HepG2 (cell line): ENCODE results near the gene PML. TPM values are rescaled to one million over a fixed set of nuclear protein-coding genes. Genes with fewer than 3 reads are reported as not detected.

Experiments used
- ATAC-seq: fragments of 200-7000 bp; cut with Tn5 transposase; 3 replicates; pipeline ENCODE4 v1.9.1; 2020; ENCODE audit warnings: mild to moderate bottlenecking, moderate library complexity
- BruUV-seq: library from RNA; stranded (reverse); fragments of 400-500 nt; replicated peaks from 2 replicates; lab custom pipeline; 2021; lab: Mats Ljungman, UMichigan
- CTCF ChIA-PET: fragments of 300-600 bp; formaldehyde crosslinking; extraction: SDS; loops from one replicate; lab custom pipeline; 2021; ENCODE audit warnings: low total read pairs, inconsistent platforms, low intra/inter-chr PET ratio; lab: Yijun Ruan, JAX
- POLR2A ChIA-PET: fragments of 350-600 bp; sonication (Branson Sonifier 250); formaldehyde crosslinking; loops from one replicate; lab custom pipeline; 2020; ENCODE audit warnings: antibody characterized with exemption, inconsistent platforms; lab: Yijun Ruan, JAX
- DNase-seq: peaks from one replicate; pipeline ENCODE4 v3.0.0-alpha.2; 2015; ENCODE audit warnings: low spot score
- FAIRE-seq: peaks from 3 replicates; lab custom pipeline; 2011; peaks lifted over from hg19 to GRCh38; lab: Jason Lieb, UNC
- H2AFZ ChIP-seq: one replicate; pipeline ENCODE4 v1.6.1; 2011; ENCODE audit warnings: low read length, inconsistent platforms
- H3K27ac ChIP-seq: fragments of 300-600 bp; 3 replicates; pipeline ENCODE4 v1.8.0; 2011; ENCODE audit warnings: mixed run types, mild to moderate bottlenecking, mixed read lengths, low read length, inconsistent platforms; ENCODE audit not compliant: insufficient read depth; ENCODE audit errors: extremely low read length
- H3K27me3 ChIP-seq, 2 experiments: fragments of 200-600 bp in 1 of 2; 2 replicates in 1 of 2; 3 replicates in 1 of 2; pipeline versions ENCODE4 v1.6.0 to v1.8.0; 2011; ENCODE audit warnings: low read length in 2 of 2, mild to moderate bottlenecking in 2 of 2, moderate library complexity in 2 of 2, inconsistent platforms in 1 of 2; ENCODE audit not compliant: insufficient read depth in 2 of 2, control insufficient read depth in 1 of 2
- H3K36me3 ChIP-seq, 2 experiments: fragments of 200-600 bp in 1 of 2; replicated peaks in 1 of 2; 2 replicates in 1 of 2; 3 replicates in 1 of 2; pipeline versions ENCODE4 v1.5.1 to v1.8.0; 2011; ENCODE audit warnings: low read length in 2 of 2, inconsistent platforms in 1 of 2; ENCODE audit not compliant: insufficient read depth in 2 of 2, control insufficient read depth in 1 of 2
- H3K4me1 ChIP-seq: 2 replicates; pipeline ENCODE4 v1.5.1; 2012; ENCODE audit warnings: low read length, inconsistent platforms; ENCODE audit not compliant: insufficient read depth
- H3K4me2 ChIP-seq: 2 replicates; pipeline ENCODE4 v1.6.0; 2011; ENCODE audit warnings: low read depth, low read length, inconsistent platforms
- H3K4me3 ChIP-seq, 3 experiments: fragments of 200-600 bp in 1 of 3; sonication (generic), shearing (Covaris generic) in 1 of 3; replicated peaks in 1 of 3; 2 replicates each; pipeline ENCODE4 v1.5.1; 2011 to 2016; ENCODE audit warnings: low read length in 3 of 3, inconsistent platforms in 2 of 3, low read depth in 2 of 3, mild to moderate bottlenecking in 2 of 3, control low read depth in 1 of 3, mixed read lengths in 1 of 3; ENCODE audit not compliant: insufficient read depth in 1 of 3
- H3K79me2 ChIP-seq: one replicate; pipeline ENCODE4 v1.6.1; 2011; ENCODE audit warnings: low read length, inconsistent platforms; ENCODE audit not compliant: insufficient read depth
- H3K9ac ChIP-seq: 2 replicates; pipeline ENCODE4 v1.6.0; 2011; ENCODE audit warnings: mild to moderate bottlenecking, low read depth, low read length, inconsistent platforms; ENCODE audit not compliant: insufficient read depth
- H3K9me3 ChIP-seq: 2 replicates; pipeline ENCODE4 v1.5.1; 2012; ENCODE audit warnings: mild to moderate bottlenecking, low read length
- H4K20me1 ChIP-seq: 2 replicates; pipeline ENCODE4 v1.6.0; 2011; ENCODE audit warnings: inconsistent platforms, mild to moderate bottlenecking, low read length, moderate library complexity; ENCODE audit not compliant: insufficient read depth
- ASH2L ChIP-seq: fragments of 300-600, 200-600 bp; sonication (generic); IDR thresholded peaks from 2 replicates; pipeline ENCODE4 v1.7.0; 2017; ENCODE audit warnings: low read depth, mild to moderate bottlenecking, moderate library complexity, mixed read lengths, low read length; ENCODE audit not compliant: insufficient read length
- CHD4 ChIP-seq: fragments of 200-600 bp; sonication (generic); IDR thresholded peaks from 2 replicates; pipeline ENCODE4 v1.7.0; 2017; ENCODE audit warnings: mild to moderate bottlenecking, low read length, borderline replicate concordance
- MIXL1 ChIP-seq: IDR thresholded peaks from 2 replicates; pipeline ENCODE4 v1.6.1; 2016
- ZBTB21 ChIP-seq: sonication (generic); formaldehyde crosslinking; IDR thresholded peaks from 2 replicates; pipeline ENCODE4 v1.4.0; 2020; ENCODE audit warnings: missing genetic modification reagents
- ZBTB34 ChIP-seq: sonication (generic); formaldehyde crosslinking; IDR thresholded peaks from 2 replicates; pipeline ENCODE4 v1.8.0; 2022; ENCODE audit warnings: mild to moderate bottlenecking, missing genetic modification reagents
- ZFP90 ChIP-seq: sonication (generic); formaldehyde crosslinking; IDR thresholded peaks from 2 replicates; pipeline ENCODE4 v1.8.0; 2022; ENCODE audit warnings: missing genetic modification reagents, mild to moderate bottlenecking, inconsistent platforms, borderline replicate concordance
- ZNF296 ChIP-seq: sonication (generic); formaldehyde crosslinking; conservative IDR thresholded peaks from 2 replicates; pipeline ENCODE4 v1.5.0; 2020; ENCODE audit warnings: mild to moderate bottlenecking, missing genetic modification reagents
- WGBS: methylation state at CpG from one replicate; pipeline ENCODE4 v1.1.6; 2017; ENCODE audit warnings: low lambda C conversion rate; 5-methylcytosine and 5-hydroxymethylcytosine counted together
- in situ Hi-C: cut with HindIII; loops from 2 replicates; pipeline ENCODE4 v1.10.0; 2017; ENCODE audit warnings: low pct_unique_long_range_greater_than_20kb; ENCODE audit not compliant: extremely low pct_ligation_motif_present
- intact Hi-C: fragments of 100-400 bp; cut with micrococcal nuclease; formaldehyde crosslinking; loops from one replicate; pipeline ENCODE4 v1.10.0; 2022; ENCODE audit not compliant: unreplicated experiment
- polyA plus RNA-seq, 8 experiments: library from polyadenylated mRNA; depleted of rRNA in 3 of 8; stranded (reverse) in 7 of 8; unstranded in 1 of 8; fragments of >200 nt; fragmentation: Illumina TruSeq in 4 of 8; extraction: Trizol in 4 of 8; gene quantifications; 2 replicates each; pipeline versions ENCODE4 v1.2.1 to v1.2.3, GENCODE V29; 2011 to 2016; ENCODE audit warnings: low read depth in 4 of 8, missing spikeins in 1 of 8, mixed read lengths in 1 of 8; ENCODE audit not compliant: insufficient read depth in 1 of 8
- total RNA-seq, 5 experiments: library from RNA; depleted of rRNA; stranded (reverse); fragments of >200 nt; fragmentation: Illumina TruSeq; extraction: Trizol; gene quantifications; 2 replicates each; pipeline ENCODE4 v1.2.3, GENCODE V29; 2016; ENCODE audit warnings: low read depth in 1 of 5

Gene PML
- total and polyA plus RNA-seq, 2 of the 13 experiments (the other 11 are each of a cell fraction or from before 2014, with no cell fraction given) = 2.9 to 3.9 TPM

GRCh38 chr15:73948982-73949381 is 45.5 kb upstream of the PML start (continued):
- TF ChIP-seq ZBTB21 (CRISPR knock-in tag) = no peak

- H3K27me3 ChIP-seq = peaks cover 2 to 22% of the 10 kb centered on the region in 2 experiments; a peak in 4 of 5 replicates
- H3K27ac ChIP-seq = no peak overlapping the region
- H3K9ac ChIP-seq = no peak overlapping the region
- intact Hi-C loops (no loop called here), in situ Hi-C loops (no loop called here)
- POLR2A ChIA-PET = no interaction called here
- DNase-seq = no peak
- FAIRE-seq = no peak
- no peak for TF ChIP-seq ZNF296 (CRISPR knock-in tag)
- TF ChIP-seq CHD4 = no peak
- TF ChIP-seq ASH2L = no peak
- TF ChIP-seq ZFP90 (CRISPR knock-in tag) = no peak
- no peak for TF ChIP-seq MIXL1 (CRISPR knock-in tag)
- TF ChIP-seq ZBTB34 (CRISPR knock-in tag) = no peak
- no peak overlapping the region for H3K4me2 ChIP-seq
- no peak for ATAC-seq
- no peaks in the 10 kb centered on the region for H3K36me3 ChIP-seq
- no peaks in the 10 kb centered on the region for H3K9me3 ChIP-seq
- H3K79me2 ChIP-seq = no peaks in the 10 kb centered on the region
- no TSS peak for BruUV-seq
- WGBS = 12% methylated on average over 8 of the region's 10 CpGs
- H2AFZ ChIP-seq = no peak overlapping the region
- CTCF ChIA-PET = no interaction called here
- peaks cover 9% of the 10 kb centered on the region for H3K4me1 ChIP-seq
- no peak overlapping the region for H3K4me3 ChIP-seq
- no peaks in the 10 kb centered on the region for H4K20me1 ChIP-seq
Measured at GRCh38 chr15:73949496-73949895, 45.0 kb upstream of the PML start.
